Esophagus squamous epithelium (tissue), 4 donors: ENCODE results near the gene RAB43.
"Not testable (repeated sequence)": the region's sequence is repeated elsewhere in the genome, so short reads cannot be mapped to it uniquely, and the experiment has no call there.

ENCODE experiments used
- POLR2A ChIP-seq, 4 donors: fragments of 450-650 bp; IDR thresholded peaks; one replicate each; pipeline ENCODE4 v1.6.1; 2017; ENCODE audit warnings: antibody characterized with exemption in 4 of 4, mild to moderate bottlenecking in 4 of 4, moderate library complexity in 3 of 4
- TF ChIP-seq, protein P1 (sequence below), 6 experiments: fragments of 450-650 bp in 4 of 6; fragments of 200-600 bp in 2 of 6; sonication (generic) in 2 of 6; IDR thresholded peaks; one replicate each; pipeline ENCODE4 v1.5.1; 2016 to 2019; ENCODE audit warnings: antibody characterized with exemption in 6 of 6, mild to moderate bottlenecking in 4 of 6, moderate library complexity in 4 of 6

- TF ChIP-seq, protein P1, sequence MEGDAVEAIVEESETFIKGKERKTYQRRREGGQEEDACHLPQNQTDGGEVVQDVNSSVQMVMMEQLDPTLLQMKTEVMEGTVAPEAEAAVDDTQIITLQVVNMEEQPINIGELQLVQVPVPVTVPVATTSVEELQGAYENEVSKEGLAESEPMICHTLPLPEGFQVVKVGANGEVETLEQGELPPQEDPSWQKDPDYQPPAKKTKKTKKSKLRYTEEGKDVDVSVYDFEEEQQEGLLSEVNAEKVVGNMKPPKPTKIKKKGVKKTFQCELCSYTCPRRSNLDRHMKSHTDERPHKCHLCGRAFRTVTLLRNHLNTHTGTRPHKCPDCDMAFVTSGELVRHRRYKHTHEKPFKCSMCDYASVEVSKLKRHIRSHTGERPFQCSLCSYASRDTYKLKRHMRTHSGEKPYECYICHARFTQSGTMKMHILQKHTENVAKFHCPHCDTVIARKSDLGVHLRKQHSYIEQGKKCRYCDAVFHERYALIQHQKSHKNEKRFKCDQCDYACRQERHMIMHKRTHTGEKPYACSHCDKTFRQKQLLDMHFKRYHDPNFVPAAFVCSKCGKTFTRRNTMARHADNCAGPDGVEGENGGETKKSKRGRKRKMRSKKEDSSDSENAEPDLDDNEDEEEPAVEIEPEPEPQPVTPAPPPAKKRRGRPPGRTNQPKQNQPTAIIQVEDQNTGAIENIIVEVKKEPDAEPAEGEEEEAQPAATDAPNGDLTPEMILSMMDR (IDR thresholded peaks at IDR 0.05) = not testable (repeated sequence)
- not testable (repeated sequence) for TF ChIP-seq POLR2A (IDR thresholded peaks at IDR 0.05)
Measured at GRCh38 chr3:129087904-129088303, 33.7 kb downstream of the RAB43 start.
